GM12878 (cell line): ENCODE results near the gene SLAIN2.
"Not testable (repeated sequence)": the region's sequence is repeated elsewhere in the genome, so short reads cannot be mapped to it uniquely, and the experiment has no call there.

Experiments
- ETV6 ChIP-seq, 2 experiments: fragments of 450-650 bp in 1 of 2; IDR thresholded peaks in 1 of 2; conservative IDR thresholded peaks in 1 of 2; 2 replicates each; pipeline ENCODE4 v1.6.1; 2014; ENCODE audit warnings: antibody characterized with exemption in 1 of 2, borderline replicate concordance in 1 of 2, low read depth in 1 of 2, mild to moderate bottlenecking in 1 of 2, moderate library complexity in 1 of 2
- EZH2 ChIP-seq: IDR thresholded peaks from 2 replicates; pipeline ENCODE4 v1.6.1; 2012; ENCODE audit warnings: low read depth, mild to moderate bottlenecking, control low read depth, inconsistent platforms, low read length, borderline replicate concordance; ENCODE audit not compliant: control insufficient read depth

DNA sequence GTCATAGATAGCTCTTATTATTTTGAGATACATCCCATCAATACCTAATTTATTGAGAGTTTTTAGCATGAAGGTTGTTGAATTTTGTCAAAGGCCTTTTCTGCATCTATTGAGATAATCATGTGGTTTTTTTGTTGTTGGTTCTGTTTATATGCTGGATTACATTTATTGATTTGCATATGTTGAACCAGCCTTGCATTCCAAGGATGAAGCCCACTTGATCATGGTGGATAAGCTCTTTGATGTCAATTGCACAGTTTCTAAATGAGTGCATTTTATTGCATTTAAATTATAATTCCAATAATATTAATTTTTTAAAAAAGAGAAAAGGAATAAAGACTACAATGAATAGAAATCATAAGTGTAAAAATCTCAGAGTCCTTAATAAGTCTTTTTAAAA, 26.6 kb upstream of the SLAIN2 start:
- TF ChIP-seq EZH2; ETV6 (conservative IDR thresholded peaks at IDR 0.05 in 1 of 2, IDR thresholded peaks at IDR 0.05 in 1 of 2; ENCODE audit: borderline replicate concordance in 1 of 2, low read depth in 1 of 2): not testable (repeated sequence)
